Stimulated activated CD4-positive, alpha-beta T cell treated with anti-CD3 and anti-CD28 coated beads, Interleukin-15, amount 100 ng/mL, for 24 hours (primary cell): Measurements from ENCODE around the gene ENOX1.
"Not testable (repeated sequence)": the region's sequence is repeated elsewhere in the genome, so short reads cannot be mapped to it uniquely, and the experiment has no call there.

ENCODE experiments used
- DNase-seq: peaks from one replicate; pipeline ENCODE4 v3.0.0-alpha.2; 2020

ENOX1 gene

DNA sequence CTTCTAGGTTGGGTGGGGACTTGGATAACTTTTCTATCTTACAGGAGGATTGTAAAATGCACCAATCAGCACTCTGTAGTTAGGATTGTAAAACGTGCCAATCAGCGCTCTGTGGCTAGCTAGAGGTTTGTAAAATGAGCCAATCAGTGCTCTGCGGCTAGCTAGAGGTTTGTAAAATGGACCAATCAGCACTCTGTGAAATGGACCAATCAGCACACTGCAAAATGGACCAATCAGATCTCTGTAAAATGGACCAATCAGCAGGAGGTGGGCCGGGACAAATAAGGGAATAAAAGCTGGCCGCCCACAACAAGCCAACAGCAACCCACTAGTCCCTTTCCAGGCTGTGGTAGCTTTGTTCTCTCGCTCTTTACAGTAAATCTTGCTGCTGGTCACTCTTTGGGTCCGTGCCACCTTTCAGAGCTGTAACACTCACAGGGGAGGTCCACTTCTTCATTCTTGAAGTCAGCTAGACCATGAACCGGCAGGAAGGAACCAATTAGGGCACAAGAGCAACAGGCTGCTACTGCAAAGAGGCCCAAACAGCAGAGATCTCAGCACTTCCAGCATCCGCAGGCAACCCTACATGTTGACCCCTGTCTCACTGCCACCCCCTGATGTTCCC, 606.6 kb downstream of the ENOX1 start:
- no peak for DNase-seq

DNA sequence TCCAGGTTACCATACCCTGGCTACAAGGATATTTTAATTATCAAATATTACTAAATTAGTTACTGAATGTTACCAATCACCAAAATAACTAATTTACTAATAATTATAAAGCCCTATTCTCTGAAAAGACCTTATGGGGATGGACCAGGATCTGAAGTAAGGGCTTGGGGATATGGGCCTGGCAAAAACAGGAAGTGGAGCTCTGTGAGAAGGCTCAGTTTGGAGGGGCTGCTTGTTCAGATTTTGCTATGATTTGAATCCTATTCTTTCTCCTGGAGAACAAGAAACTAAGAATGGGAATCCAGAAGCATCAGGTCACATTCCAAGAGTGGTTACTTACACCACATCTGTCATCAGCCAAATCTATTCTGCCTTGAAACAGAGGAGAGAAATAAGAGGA, 615.3 kb downstream of the ENOX1 start:
- DNase-seq, result no peak

DNA sequence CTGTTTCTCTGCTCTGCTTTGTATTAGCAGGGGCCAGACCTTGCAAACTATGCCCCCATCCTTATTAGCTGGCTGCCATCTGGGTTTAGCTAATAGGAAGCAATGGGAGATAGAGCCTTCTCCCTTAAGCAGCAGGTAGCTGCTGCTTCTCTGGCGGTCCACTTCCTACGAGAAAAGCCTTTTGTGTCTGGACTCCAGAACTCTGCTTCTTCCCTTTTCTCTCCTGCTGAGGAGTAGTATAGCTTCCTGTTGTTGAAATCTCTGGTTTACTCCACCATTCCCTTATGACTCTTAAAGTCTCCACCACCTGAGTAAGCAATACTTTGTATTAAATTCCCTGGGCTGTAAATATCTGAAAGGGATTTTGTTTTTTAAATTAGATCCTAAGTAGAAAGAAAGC, 616.3 kb downstream of the ENOX1 start:
- no peak for DNase-seq

DNA sequence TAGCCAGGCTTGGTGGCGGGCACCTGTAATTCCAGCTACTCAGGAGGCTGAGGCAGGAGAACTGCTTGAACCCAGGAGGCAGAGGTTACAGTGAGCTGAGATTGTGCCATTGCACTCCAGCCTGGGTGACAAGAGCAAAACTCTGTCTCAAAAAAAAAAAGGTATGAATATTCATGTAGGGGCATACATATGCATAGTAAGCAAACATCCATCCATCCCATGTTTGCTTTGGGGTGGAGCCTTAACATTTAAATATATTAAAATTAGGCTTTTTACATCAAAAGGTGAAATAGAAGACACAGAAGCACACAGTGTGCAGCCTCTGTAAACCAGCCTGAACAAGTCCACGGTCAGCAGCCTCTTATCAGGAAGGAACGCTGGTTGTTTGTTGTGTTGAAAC, 618.3 kb downstream of the ENOX1 start:
- DNase-seq, result not testable (repeated sequence)

DNA sequence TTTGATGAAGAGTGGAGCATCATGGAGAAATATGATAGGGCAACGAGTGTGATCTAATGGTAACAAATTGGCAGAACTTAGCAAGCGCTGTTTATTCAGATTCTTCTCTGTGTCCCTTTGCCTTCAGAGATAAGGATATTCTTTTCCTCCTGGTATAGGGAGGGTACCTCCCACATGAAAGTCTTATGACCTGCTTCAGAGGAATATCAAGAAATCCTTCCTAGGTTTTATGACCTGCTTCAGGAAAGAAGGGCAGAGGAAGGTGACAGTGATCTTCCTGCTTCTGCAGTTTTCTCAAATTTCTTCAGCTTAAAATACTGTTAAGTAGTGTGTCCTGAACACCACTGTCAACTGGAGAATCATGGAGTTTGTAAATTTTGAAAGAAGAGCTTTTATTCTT, 619.0 kb downstream of the ENOX1 start:
- DNase-seq, result no peak

DNA sequence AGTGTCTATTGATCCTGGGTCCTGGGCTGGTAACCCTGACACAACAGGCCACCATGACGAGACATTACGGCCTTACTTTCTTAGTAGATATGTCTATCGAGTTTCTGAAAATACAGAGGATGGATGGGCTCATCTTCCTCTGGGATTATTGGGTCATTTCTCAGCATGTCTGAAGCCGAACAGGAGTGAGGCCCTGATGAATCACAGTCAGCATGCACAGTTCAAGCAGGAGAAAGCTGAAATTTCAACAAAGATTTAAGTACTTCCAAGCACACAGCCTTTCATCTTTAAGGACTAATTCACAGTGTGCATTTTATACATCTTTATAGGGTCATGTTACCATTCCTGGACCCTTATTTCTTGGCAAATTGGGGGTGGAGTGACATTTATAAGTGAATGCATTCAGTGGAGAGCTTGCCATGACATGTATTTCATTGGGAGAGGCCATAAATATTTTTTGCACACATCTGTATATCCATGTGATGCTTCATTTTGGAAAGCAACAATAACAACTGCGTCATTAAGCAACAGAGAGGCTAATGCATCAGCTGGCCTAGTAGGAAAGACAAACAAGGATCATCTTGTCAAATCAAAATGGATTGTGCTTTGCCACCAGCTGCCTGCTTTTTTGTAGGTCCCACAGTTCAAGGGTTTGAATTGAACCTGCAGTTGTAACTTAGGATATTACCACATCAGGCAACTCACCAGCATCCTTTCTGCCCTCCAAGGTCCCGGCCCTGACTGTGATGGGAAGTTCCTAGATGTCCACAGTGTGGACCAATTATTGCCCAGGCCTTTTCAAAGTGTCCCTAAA, 619.9 kb downstream of the ENOX1 start:
- no peak for DNase-seq
